Peyer's patch (tissue), 4 donors: Measurements from ENCODE around the gene SLC25A34.

Experiments used
- POLR2A ChIP-seq, 2 donors: fragments of 450-650 bp; IDR thresholded peaks; one replicate each; pipeline ENCODE4 v1.5.1; 2017; ENCODE audit warnings: antibody characterized with exemption in 2 of 2, mild to moderate bottlenecking in 2 of 2, moderate library complexity in 2 of 2
- TF ChIP-seq, protein P1 (sequence below), 6 experiments: fragments of 450-650 bp in 4 of 6; fragments of 200-600 bp in 2 of 6; sonication (generic) in 1 of 6; IDR thresholded peaks; one replicate each; pipeline ENCODE4 v1.5.1; 2017 to 2019; ENCODE audit warnings: antibody characterized with exemption in 6 of 6, mild to moderate bottlenecking in 3 of 6, moderate library complexity in 1 of 6

- TF ChIP-seq, protein P1, sequence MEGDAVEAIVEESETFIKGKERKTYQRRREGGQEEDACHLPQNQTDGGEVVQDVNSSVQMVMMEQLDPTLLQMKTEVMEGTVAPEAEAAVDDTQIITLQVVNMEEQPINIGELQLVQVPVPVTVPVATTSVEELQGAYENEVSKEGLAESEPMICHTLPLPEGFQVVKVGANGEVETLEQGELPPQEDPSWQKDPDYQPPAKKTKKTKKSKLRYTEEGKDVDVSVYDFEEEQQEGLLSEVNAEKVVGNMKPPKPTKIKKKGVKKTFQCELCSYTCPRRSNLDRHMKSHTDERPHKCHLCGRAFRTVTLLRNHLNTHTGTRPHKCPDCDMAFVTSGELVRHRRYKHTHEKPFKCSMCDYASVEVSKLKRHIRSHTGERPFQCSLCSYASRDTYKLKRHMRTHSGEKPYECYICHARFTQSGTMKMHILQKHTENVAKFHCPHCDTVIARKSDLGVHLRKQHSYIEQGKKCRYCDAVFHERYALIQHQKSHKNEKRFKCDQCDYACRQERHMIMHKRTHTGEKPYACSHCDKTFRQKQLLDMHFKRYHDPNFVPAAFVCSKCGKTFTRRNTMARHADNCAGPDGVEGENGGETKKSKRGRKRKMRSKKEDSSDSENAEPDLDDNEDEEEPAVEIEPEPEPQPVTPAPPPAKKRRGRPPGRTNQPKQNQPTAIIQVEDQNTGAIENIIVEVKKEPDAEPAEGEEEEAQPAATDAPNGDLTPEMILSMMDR (IDR thresholded peaks at IDR 0.05) = no peak
- TF ChIP-seq POLR2A (IDR thresholded peaks at IDR 0.05) = no peak
These were observed 42.7 kb upstream of the SLC25A34 start for GRCh38 chr1:15693371-15693770.
